Endothelial cell of umbilical vein (primary cell): Measurements from ENCODE around the gene ATG12.

Experiments used
- JUN ChIP-seq: IDR thresholded peaks from 2 replicates; pipeline ENCODE4 v1.6.1; 2011; ENCODE audit warnings: borderline replicate concordance, low read depth; ENCODE audit not compliant: insufficient read length, insufficient read depth
- POLR2AphosphoS5 ChIP-seq: IDR thresholded peaks from 2 replicates; pipeline ENCODE4 v1.6.1; 2012; ENCODE audit warnings: low read depth, mild to moderate bottlenecking, control low read depth, low read length, moderate library complexity; ENCODE audit not compliant: insufficient read depth
- TF ChIP-seq, protein P1 (sequence below): IDR thresholded peaks from 2 replicates; pipeline ENCODE4 v1.6.1; 2011; ENCODE audit not compliant: insufficient read depth, insufficient read length

DNA sequence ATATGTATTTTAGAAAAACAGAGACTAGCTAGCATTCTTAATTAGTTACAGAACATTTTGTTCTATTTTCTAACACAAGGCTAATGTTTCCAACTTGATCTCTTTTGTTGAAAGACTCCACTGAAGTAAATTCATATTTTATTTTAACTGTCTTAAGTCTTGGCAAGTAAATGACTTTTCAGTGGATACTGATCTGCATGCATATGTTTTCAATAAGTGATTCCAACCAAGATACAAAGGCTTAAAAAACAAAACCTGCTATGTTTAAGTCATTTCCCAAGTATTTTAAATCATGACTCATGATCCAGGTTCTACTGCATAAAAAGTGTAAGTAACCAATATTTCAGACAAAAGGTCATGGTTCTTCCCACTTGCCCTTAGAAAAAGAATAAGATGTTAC lies 30.6 kb downstream of the ATG12 start:
- TF ChIP-seq POLR2AphosphoS5 (no peak), JUN (peak; percentile 23)
- TF ChIP-seq, protein P1, sequence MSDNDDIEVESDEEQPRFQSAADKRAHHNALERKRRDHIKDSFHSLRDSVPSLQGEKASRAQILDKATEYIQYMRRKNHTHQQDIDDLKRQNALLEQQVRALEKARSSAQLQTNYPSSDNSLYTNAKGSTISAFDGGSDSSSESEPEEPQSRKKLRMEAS, result no peak
